Right renal cortex interstitium (tissue), 3 donors: ENCODE results near the gene SRY. TPM values are rescaled to one million over a fixed set of nuclear protein-coding genes. Genes with fewer than 3 reads are reported as not detected.
"Not testable (repeated sequence)": the region's sequence is repeated elsewhere in the genome, so short reads cannot be mapped to it uniquely, and the experiment has no call there.

Source experiments
- DNase-seq, 3 donors: peaks; one replicate each; pipeline ENCODE4 v3.0.0-alpha.2; 2013; ENCODE audit warnings: low read depth in 3 of 3, low spot score in 2 of 3
- polyA plus RNA-seq, 3 donors: library from polyadenylated mRNA; unstranded; fragments of 120-200 nt; gene quantifications; one replicate each; pipeline ENCODE4 v1.2.1, GENCODE V29; 2013; ENCODE audit not compliant: insufficient read length in 3 of 3

Gene SRY
- 1 to 10 TPM; 2.7 to 3.0 (median 2.8) TPM for polyA plus RNA-seq

DNA sequence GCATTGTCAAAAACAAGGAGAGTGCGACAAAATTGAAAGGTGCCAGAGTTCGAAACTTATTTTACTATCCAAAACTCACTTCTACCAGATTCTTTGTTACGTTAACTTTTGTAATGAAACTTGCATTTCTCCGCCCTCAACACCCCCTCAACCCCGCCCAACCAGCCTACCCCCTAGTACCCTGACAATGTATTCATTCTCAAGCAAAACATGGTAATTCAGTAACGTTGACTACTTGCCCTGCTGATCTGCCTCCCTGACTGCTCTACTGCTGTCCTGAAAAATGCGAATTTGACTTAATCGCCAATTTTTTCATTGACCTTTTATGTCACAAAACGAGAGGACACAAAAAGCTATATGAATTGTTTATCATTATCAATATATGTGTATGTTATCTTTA lies at the start of gene SRY:
Gene SRY, minus strand, starts transcription at position 83 of the 400 bp plus-strand sequence. Its CDS starts 79 bp downstream, at position 4.
- no peak for DNase-seq

DNA sequence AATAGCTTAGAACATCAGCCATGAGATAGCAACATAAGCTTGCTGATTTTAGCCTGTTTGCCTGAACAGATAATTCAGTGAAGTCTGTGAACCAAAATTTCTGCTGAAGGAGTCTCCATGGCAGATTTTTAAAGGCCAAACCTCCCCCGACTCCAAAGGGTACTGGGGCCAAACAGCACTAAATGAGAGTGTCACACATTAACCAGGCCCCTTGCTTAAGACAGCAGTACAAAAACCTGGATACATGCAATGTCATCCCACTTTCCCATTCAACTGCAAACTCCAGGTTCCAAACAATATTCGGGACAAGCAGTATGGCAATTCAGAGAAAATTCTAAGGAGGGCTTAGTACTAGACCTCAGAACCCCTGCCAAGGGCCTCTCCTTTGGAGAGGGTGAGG lies 49.6 kb upstream of the SRY start:
- DNase-seq = no peak

DNA sequence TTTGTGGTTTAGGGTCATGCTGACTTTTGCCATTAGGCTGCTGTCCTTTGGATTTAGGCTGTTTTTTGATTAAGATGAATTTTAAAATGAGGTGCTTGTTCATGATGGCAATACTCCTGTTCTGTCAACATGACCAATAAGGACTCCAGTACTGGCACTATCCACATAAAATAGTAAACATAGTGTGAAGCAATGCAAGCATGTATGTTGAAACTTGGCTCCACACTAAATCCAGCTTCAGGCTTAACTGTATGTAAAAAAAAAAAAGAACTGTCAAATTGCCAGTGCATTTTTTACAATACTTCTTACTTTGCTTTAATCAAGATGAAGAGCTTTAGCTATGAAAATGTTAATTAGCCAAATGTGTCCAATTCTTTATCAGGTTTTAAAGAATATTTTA lies 47.7 kb upstream of the SRY start:
- DNase-seq = no peak

- DNase-seq = no peak
Observed at GRCh38 chrY:2828497-2828896, 41.0 kb upstream of the SRY start.

DNA sequence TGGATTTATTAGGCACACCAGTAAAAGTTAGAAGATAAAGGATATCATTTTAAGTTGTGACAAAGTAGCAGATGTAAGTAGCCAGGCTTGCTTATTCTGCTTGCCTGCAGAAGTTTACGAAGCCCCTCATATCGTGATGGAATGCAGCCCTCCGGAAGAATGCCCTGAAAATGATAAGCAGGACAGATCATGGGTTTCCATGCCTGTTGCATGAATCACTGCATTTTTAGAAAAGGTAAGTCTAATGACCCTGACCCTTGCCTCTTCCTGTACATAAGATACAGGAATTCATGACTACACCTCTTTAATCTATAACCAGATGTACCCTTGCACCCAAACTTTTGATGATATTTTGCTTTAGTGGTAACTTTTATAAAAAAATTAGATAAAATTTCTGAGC lies 37.0 kb upstream of the SRY start:
- no peak for DNase-seq

DNA sequence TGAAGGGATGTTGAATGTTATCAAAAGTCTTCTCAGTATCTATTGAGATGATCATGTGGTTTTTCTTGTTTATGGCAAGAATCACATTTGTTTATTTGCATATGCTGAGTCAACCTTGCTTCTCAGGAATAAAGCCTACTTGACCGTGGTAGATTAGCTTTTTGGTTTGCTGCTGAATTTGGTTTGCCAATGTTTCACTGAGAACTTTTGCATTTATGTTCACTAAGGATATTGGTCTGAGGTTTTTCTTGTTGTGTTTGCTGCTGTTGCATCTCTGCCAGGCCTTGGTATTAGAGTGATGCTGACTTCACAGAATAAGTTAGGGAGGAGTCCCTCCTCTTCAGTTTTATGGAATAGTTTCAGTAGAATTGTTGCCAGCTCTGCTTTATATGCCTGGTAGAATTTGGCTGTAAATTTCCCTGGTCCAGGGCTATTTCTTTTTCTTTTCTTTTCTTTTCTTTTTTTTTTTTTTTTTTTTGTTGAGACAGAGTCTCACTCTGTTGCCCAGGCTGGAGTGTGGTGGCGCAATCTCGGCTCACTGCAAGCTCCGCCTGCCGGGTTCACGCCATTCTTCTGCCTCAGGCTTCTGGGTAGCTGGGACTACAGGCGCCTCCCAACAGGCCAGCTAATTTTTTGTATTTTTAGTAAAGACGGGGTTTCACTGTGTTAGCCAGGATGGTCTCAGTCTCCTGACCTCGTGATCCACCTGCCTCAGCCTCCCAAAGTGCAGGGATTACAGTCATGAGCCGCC lies 29.8 kb upstream of the SRY start:
- not testable (repeated sequence) for DNase-seq

DNA sequence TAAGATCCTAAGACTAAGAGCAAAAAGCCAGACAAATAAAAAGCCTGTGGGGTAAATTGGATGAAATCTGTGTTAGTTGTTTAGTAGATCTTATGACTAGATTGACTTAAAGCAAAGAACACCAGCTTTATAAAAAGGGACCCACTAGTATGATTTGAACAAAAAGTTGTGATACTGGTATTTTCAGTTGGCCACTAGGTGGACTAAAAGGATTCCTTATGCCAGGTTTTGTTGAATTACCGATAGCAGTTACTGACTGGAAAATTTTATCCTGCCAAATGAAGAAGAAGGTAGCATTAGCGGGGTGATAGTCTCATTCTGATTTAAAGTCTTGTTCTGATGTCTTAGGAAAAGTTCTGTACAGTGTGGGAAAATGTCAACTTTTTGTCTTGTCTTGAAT lies 12.8 kb upstream of the SRY start:
- no peak for DNase-seq

GRCh38 chrY:2797991-2798390 lies 10.5 kb upstream of the SRY start:
- no peak for DNase-seq

DNA sequence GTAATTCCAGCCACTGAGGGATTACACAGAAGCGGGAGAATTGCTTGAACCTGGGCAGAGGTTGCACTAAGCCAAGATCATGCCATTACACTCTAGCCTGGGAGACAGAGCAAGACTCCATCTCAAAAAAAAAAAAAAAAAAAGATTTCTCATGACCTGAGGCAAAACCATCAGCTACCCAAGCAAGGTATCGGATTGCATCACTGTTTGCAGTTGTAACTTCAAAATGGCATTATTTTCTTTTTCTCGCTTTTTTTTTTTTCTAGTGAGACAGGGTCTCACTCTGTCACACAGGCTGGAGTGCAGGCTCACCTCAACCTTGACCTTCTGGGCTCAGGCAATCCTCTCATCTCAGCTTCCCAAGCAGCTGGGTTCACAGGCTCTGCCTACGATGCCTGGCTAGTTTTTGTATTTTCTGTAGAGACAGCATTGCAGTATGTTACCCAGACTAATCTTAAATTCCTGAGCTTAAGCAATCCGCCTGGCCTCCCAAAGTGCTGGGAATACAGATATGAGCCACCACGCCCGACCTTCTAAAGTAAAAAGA lies 9.6 kb upstream of the SRY start:
- DNase-seq = no peak

GRCh38 chrY:2789756-2790155 lies 2.3 kb upstream of the SRY start:
- no peak for DNase-seq

DNA sequence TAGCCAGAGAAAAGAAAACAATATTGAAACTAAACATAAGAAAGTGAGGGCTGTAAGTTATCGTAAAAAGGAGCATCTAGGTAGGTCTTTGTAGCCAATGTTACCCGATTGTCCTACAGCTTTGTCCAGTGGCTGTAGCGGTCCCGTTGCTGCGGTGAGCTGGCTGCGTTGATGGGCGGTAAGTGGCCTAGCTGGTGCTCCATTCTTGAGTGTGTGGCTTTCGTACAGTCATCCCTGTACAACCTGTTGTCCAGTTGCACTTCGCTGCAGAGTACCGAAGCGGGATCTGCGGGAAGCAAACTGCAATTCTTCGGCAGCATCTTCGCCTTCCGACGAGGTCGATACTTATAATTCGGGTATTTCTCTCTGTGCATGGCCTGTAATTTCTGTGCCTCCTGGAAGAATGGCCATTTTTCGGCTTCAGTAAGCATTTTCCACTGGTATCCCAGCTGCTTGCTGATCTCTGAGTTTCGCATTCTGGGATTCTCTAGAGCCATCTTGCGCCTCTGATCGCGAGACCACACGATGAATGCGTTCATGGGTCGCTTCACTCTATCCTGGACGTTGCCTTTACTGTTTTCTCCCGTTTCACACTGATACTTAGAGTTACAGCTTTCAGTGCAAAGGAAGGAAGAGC lies 488 bp downstream of the SRY start:
- no peak for DNase-seq

Other genes with a start within 250 kb of the SRY start
- 100 to 1,000 TPM; 737 to 747 (median 740) TPM for gene RPS4Y1, start 53.9 kb upstream of the SRY start, polyA plus RNA-seq
- 10 to 100 TPM; 17.2 to 17.6 (median 17.6) TPM for gene ZFY, start 147.7 kb upstream of the SRY start, polyA plus RNA-seq